GM21723 (cell line): ENCODE measurements around the gene SLC47A2.

Source experiments
- ATAC-seq: cut with Tn5 transposase; IDR thresholded peaks from one replicate; pipeline ENCODE4 v1.9.1; 2021; ENCODE audit warnings: mild to moderate bottlenecking, moderate library complexity; ENCODE audit not compliant: unreplicated experiment

SLC47A2 gene

GRCh38 chr17:19747829-19748806 is 31.7 kb upstream of the SLC47A2 start, which contains the start of gene ALDH3A1:
ALDH3A1 (minus strand) TSS chr17:19748298; CDS start chr17:19745129, 3,169 bp downstream.
- no peak for ATAC-seq

DNA sequence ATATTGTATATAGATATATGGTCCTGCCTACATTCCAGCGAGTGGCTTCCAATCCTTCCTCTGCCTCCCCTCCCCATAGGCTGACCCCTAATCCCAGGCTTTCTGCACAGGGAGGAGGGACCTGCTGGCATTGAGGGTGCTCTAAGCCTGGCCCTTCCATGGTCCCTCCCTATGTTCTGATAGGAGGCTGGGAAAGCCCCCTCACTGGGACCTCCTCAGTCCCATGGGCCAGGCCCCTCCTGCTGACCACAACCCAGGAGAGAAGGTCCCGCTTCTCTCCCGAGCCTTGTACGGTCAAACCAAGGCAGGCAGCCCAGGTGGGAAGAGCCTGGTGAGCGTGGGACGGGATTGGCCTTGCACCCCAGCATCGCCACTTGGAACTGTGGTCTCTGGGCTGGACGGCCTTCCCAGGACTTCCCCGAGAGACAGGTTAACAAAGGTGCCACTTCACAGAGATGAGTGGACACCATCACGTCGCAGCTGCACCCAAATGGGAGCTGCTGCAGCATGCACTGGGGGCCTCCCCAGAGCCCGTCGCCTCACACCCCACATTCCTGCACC is 30.9 kb upstream of the SLC47A2 start:
- ATAC-seq = no peak

DNA sequence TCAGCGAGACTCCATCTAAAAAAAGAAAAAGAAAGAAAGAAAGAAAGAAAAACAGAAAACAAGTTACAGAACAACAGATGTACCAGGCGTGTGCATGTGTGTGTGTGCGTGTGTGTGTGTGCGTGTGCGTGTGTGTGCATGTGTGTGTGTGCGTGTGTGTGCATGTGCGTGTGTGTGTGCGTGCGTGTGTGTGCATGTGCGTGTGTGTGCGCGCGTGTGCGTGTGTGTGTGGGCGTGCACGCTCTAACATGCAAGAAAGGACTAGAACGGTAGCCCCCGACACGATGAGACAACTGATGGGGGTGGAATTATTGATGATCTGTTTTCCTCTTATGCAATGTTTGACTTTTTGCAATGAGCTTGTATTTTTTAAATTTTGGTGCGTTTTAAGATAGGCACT is 30.1 kb upstream of the SLC47A2 start:
- ATAC-seq = no peak

- peak; percentile 69 for ATAC-seq
Measured at GRCh38 chr17:19744922-19745757, 28.8 kb upstream of the SLC47A2 start.

DNA sequence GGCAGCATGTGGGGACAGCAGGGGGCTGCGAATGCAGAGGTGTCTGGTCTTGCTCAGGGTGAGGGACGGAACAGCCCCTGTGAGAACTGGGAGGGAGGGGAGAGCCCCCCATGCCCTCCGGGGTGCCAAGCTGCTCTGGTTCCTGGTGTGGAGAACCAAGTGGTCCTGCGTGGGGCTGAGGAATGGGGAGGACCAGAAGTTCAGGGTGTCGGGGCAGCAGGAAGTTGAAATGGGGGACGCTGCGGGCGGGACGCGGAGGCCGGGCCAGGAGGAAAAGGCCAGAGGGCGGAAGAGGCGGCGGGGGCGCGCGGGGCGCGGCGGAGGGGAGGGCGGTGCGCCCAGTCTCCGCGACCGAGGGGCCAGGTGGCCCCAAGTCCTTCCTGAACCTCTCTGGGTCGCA is 28.1 kb upstream of the SLC47A2 start:
- peak; percentile 30 for ATAC-seq

GRCh38 chr17:19743101-19744100 is 27.0 kb upstream of the SLC47A2 start:
- ATAC-seq = no peak

DNA sequence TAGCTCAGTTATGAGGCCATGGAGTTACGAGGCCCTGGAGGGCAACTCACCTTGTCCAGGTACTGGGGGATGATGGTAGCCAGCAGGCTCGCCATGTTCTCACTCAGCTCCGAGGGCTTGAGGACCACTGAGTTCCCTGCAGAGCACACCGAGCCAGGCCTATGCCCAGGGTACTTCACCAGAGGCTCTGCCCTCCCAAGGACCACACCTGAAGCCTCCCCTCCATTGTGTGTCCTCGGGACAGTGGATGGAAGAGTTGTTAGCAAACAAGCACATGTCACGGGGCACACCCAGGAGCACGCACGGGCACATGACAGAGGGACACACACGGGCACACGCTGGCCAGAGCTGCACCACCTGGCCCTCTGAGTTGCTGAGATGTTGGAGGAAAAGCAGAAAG is 26.1 kb upstream of the SLC47A2 start:
- ATAC-seq = no peak

GRCh38 chr17:19741832-19742457 is 25.6 kb upstream of the SLC47A2 start:
- no peak for ATAC-seq

DNA sequence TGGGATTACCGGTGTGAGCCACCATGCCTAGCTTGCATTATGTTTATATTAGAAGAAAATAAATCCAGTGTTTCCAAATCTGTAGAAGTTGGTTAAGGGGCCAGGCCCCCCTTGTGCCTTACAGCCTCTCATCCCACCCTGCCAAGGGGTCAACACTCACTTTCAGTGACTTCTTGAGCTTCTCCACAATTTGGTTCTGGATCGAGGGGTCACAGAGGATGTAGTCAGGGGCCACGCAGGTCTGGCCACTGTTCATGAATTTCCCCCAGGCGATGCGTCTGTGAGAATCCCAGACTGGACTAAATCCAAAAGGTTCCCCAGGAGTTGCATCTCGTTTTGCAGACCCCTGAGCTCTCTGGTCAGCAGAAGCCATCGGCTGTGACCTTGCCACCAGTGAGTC is 24.5 kb upstream of the SLC47A2 start:
- ATAC-seq = no peak

GRCh38 chr17:19739241-19740201 is 23.1 kb upstream of the SLC47A2 start:
- ATAC-seq = no peak

GRCh38 chr17:19738757-19739156 is 22.4 kb upstream of the SLC47A2 start:
- no peak for ATAC-seq

DNA sequence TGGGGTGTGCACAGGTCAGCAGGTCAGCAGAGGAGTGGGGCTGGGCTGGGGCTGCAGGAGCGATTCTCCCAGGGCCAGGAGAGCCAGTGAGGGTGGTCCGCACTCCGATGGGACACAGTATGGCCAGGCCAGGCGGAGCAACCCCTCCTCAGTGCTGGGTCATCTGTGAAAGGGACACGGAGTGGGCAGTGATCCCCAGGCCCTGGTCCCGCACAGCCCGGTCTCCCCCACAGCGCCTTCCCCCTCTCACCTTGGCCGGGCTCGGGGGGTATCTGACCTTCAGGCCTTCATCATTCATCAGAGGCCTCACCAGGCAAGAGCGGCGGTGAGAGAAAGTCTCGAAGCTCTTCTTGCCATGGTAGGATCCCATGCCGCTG is 21.7 kb upstream of the SLC47A2 start:
- ATAC-seq = no peak

GRCh38 chr17:19737305-19738072 is 21.1 kb upstream of the SLC47A2 start:
- ATAC-seq = no peak

DNA sequence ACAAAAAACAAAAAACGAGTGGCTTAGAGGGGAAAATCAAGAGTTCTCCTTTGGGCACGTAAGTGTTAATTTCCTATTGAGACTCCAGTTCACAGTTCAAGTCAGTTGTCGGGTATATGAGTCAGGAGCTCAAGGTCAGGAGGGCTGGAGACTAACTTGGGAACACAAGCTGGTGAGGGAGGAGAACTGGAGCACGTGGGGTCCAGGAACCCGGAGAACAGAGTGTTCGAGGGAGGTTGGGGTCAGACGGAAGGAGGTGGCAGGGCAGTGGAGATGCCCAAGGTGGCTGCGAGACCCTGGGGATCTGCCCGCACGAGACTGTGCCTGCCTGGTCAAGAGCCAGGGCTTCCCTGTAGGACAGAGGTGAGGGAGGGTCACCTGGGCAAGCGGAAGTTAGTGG is 19.7 kb upstream of the SLC47A2 start:
- no peak for ATAC-seq

DNA sequence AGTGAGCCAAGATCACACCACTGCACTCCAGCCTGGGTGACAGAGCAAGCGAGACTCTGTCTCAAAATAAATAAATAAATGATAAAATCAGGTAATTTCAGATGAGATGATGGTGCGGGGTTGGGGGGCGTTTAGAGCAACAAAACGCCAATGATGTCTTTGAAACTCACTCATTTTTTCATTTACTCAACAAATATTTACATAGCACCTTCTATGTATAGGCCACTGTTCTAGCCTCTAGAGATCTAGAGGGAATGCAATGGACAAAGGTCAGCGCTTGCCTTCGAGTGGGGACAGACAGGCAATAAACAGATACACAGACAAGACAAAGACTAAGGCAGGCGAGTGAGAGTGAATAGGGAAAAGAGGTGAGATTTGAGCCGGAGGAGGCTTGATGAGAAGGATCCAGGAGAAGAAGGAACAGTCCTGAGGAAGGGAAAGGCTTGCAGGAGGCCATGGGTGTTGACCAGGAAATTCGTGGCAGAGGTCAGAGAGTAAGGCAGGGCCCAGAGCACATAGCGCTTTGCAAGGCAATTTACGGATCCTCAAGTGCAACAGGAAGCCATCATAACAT is 17.7 kb upstream of the SLC47A2 start:
- no peak for ATAC-seq

GRCh38 chr17:19731626-19732025 is 15.2 kb upstream of the SLC47A2 start:
- no peak for ATAC-seq

DNA sequence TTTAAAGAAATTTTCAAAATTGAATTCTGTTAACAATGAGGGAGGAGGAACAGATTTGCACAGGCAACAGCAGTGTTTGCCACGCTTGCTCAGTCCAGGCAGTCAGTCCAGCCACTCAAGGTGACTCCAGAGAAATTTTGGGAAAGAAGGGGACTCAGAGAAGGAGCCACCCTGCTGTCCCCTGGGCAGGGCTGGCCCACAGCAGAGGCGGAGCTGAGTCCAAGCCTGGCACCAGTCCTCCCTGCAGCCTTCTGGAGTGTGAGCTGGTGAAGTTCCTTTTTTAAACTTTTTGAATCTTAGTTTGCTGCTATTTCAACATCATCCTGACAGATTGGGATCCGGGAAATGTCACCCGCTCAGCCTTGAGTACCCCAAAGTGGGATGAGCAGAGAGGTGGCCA is 14.5 kb upstream of the SLC47A2 start:
- no peak for ATAC-seq
